GM19099 (cell line): ENCODE data around the gene ALDH9A1.

Source experiments
- POLR2A ChIP-seq: IDR thresholded peaks from 3 replicates; pipeline ENCODE4 v1.6.1; 2011; ENCODE audit warnings: low read depth; ENCODE audit not compliant: insufficient read length; ENCODE audit errors: extremely low read depth

The ALDH9A1 gene

DNA sequence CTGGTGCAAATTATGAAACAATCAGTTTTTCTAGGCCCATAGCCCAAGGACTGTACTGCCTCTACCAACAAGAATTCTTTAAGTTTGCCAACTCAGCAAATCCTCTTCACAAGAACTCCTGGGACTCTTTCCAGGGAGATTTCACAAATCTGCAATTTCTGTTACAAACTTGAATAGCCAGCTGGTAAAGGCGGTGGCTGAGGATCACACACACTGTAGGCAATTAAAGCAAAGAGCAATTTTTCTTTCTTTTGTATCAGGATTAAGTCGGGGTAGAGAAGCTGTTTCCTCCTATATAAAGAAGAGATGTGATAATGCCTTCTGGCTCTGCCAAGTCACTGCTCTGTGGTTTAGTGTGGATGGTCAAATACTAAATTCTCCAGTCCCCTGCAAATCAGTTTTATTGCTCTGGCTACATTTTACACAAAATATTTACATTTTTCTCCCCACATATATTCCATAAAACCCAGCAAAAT is 1.7 kb downstream of the ALDH9A1 start:
- TF ChIP-seq POLR2A, result no peak

- TF ChIP-seq POLR2A, result no peak
Measured at GRCh38 chr1:165695031-165695430, 3.3 kb downstream of the ALDH9A1 start.

DNA sequence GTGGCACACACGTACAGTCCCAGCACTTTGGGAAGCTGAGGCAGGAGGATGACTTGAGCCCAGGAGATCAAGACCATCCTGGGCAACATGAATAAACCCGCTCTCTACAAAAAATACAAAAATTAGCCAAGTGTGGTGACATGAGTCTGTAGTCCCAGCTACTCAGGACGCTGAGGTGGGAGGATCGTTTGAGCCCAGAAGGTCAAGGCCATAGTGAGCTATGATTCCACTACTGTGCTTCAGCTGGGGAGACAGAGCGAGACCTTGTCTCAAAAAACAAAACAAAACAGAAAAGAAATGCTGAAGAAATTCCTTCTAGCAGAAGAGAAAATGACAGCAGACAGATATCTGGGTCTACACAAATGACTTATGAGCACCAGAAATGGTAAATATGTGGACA is 10.3 kb downstream of the ALDH9A1 start:
- no peak for TF ChIP-seq POLR2A

- no peak for TF ChIP-seq POLR2A
Measured at GRCh38 chr1:165686971-165687433, 11.4 kb downstream of the ALDH9A1 start.

DNA sequence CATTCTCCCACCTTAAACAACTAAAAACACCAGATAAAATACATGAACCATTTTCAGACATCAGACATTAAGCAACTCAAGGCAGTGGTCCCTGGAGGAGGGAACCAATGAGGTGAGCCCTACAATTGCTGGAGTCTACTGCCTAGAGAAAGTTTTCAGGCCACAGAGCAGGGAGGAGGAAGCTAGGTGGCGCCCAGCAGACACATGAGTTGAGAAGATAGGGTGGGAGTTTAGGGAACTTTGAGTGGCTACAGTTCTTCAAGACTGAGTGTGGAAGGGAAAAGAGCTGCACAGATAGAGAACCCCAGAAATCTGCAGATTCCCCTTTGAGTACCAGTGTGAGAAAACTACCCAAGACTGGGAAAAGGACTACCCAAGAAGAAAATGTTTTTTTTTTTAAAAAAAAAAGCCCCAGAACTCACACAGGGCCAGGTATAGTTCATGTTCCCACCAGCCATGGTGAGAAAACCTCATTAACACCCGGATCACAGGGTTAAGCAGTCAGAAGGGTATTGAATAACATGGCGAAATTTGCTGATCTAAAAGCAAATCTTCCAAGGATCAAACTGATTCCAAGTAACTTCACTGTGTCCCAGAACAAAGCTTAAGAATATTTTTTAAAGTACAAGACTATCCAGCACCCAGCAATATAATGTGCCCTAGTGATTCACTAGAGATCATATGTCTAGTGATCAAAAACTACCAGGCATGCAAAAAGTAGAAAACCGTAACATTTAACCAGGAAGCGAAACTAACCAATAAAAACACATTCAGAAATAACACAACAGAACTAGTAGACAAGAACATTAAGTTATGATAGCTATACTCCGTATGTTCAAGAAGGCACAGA is 12.0 kb downstream of the ALDH9A1 start:
- no peak for TF ChIP-seq POLR2A

- no peak for TF ChIP-seq POLR2A
Measured at GRCh38 chr1:165683848-165684485, 14.4 kb downstream of the ALDH9A1 start.

- TF ChIP-seq POLR2A, result no peak
Measured at GRCh38 chr1:165680303-165680702, 18.1 kb downstream of the ALDH9A1 start.

GRCh38 chr1:165679282-165680036 is 18.9 kb downstream of the ALDH9A1 start:
- TF ChIP-seq POLR2A, result no peak

- TF ChIP-seq POLR2A, result no peak
Measured at GRCh38 chr1:165678509-165678908, 19.9 kb downstream of the ALDH9A1 start.

DNA sequence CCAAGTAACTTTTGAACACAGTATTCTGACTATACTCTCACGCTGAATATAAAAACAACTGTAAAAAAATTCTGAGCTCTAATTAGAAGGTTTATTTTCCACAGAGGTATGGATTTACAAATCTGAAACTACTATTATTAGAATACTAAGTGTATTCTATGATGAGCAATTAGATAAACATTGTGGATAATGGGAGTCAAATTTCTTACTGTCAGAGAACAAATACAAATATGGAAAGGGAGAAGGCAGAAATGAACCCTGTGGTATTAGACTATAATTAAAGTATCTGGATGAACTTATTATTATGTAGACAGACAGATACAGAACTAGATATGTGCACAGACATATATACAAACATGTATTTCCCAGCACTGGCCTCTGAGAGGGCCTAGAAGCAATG is 22.6 kb downstream of the ALDH9A1 start:
- TF ChIP-seq POLR2A, result no peak

DNA sequence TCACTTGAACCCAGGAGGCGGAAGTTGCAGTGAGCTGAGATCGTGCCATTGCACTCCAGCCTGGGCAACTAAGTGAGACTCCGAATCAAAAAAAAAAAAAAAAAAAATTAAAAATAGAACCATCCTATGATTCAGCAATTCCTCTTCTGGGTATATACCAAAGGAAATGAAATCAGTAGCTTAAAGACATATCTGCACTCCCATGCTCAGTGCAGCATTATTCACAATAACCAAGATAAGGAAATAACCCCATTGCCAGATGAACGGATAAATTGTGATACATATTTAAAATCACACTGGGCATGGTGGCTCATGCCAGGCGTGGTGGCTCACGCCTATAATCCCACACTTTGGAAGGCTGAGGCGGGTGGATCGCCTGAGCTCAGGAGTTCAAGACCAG is 23.8 kb downstream of the ALDH9A1 start:
- TF ChIP-seq POLR2A, result no peak

DNA sequence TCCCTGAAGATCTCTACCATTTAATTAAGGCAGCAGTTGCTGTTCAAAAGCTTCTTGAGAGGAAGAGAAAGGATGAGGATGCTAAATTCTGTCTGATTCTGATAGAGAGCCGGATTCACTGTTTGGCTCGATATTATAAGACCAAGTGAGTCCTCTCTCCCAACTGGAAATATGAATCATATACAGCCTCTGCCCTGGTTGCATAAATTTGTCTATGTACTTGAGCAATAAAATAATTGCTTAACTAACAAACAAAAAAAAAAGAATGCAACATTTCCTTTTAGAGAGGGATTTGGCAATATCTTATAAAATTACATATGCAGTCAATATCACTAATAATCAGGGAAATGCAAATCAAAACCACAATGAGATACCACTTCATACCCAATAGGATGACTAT is 26.8 kb downstream of the ALDH9A1 start:
- TF ChIP-seq POLR2A, result no peak

- no peak for TF ChIP-seq POLR2A
Measured at GRCh38 chr1:165668184-165668583, 30.2 kb downstream of the ALDH9A1 start.

DNA sequence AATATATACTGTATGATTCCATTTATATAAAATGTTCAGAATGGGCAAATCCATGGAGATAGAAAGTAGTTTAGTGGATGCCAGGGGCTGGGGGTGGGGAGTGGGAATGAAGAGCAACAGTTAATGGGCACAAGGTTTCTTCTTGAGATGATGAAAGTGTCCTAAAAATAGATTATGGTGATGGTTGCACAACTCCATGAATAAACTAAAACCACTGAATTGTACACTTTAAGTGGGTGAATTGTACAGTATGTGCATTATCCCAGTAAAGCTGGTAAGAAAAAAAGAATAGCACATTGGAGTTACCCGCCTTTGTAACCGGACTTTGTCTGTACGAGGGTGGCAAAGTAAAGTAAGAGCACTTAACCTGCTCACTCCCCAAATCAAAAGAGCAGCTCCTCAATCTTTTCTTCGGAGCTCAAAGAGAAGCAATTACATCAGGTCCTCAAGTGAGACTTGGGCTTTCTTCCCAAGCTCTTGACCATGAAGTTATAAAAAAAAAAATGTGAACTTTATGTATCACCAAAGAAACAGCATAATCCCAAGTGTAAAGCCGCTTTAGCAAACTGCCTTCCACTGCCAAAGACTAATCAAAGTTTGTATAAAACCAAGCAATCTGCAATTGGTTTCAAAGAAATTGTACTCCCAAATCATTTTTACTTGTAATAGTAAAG is 32.1 kb downstream of the ALDH9A1 start:
- TF ChIP-seq POLR2A, result no peak

GRCh38 chr1:165662186-165662585 is 36.2 kb downstream of the ALDH9A1 start:
- no peak for TF ChIP-seq POLR2A

GRCh38 chr1:165661703-165662102 is 36.7 kb downstream of the ALDH9A1 start:
- no peak for TF ChIP-seq POLR2A

DNA sequence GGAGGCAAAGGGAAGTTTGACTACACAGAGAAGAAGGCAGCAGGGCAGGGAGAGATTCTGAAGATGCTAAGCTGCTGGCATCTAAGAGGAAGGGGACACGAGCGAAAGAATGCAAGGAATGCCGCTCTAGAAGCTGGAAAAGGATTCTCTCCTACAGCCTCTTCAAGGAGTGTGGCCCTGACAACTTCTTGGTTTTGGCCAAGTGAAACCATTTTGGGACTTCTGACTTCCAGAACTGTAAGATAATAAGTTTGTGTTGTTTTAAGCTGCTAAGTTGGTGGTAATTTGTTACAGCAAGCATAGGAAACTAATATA is 38.8 kb downstream of the ALDH9A1 start:
- TF ChIP-seq POLR2A, result no peak
